Measurements from ENCODE around the gene ZNF777. TPM values are rescaled to one million over a fixed set of nuclear protein-coding genes. Genes with fewer than 3 reads are reported as not detected.

The ZNF777 gene
- total RNA-seq: 8.6 TPM
- long read RNA-seq, partial matches to known transcripts: 9 of 18 reads
- long read RNA-seq, other reads (novel, unspliced or antisense): 8 of 18 reads

GRCh38 chr7:149460493-149461277 lies at the start of gene ZNF777:
TSS of gene ZNF777 (minus strand) at chr7:149461062. CDS start at chr7:149456022, 5,040 bp downstream.
- DNase-seq: peak; percentile 90
- peaks cover 7% of the 10 kb centered on the region for H3K36me3 ChIP-seq
- peak; percentile 98 to 99 for ATAC-seq
- peak within 1 kb of the TSS; percentile 84 for H3K27ac ChIP-seq
- H3K4me3 ChIP-seq: peak within 1 kb of the TSS; percentile 76
- intact Hi-C loops (cut with DNase I): no loop called here
- H3K9me3 ChIP-seq: no peaks in the 10 kb centered on the region
- peak; percentile 59 for TF ChIP-seq CTCF (IDR thresholded peaks at IDR 0.05)
- peaks cover 19% of the 10 kb centered on the region for H3K4me1 ChIP-seq
- no peaks in the 10 kb centered on the region for H3K27me3 ChIP-seq (ENCODE audit: low read depth)

- Histone ChIP-seq H3K9me3 (peaks cover 20% of the 10 kb centered on the region), H3K36me3 (no peaks in the 10 kb centered on the region), H3K4me1 (no peaks in the 10 kb centered on the region), H3K27me3 (ENCODE audit: low read depth) (no peaks in the 10 kb centered on the region), H3K4me3 (no peak overlapping the region), H3K27ac (no peak overlapping the region)
- no peak for TF ChIP-seq CTCF (IDR thresholded peaks at IDR 0.05)
- intact Hi-C loops (cut with DNase I): no loop called here
- no peak for DNase-seq
- ATAC-seq: no peak
Observed at GRCh38 chr7:149510248-149510647, 49.4 kb upstream of the ZNF777 start.

GRCh38 chr7:149509774-149510173 lies 48.9 kb upstream of the ZNF777 start:
- no peaks in the 10 kb centered on the region for H3K4me1 ChIP-seq
- peaks cover 20% of the 10 kb centered on the region for H3K9me3 ChIP-seq
- H3K36me3 ChIP-seq: no peaks in the 10 kb centered on the region
- intact Hi-C loops (cut with DNase I): no loop called here
- no peaks in the 10 kb centered on the region for H3K27me3 ChIP-seq (ENCODE audit: low read depth)
- TF ChIP-seq CTCF (IDR thresholded peaks at IDR 0.05): no peak
- no peak overlapping the region for H3K27ac ChIP-seq
- no peak overlapping the region for H3K4me3 ChIP-seq
- DNase-seq: no peak
- no peak for ATAC-seq

GRCh38 chr7:149505551-149505950 lies 44.7 kb upstream of the ZNF777 start:
- Histone ChIP-seq H3K27ac (no peak overlapping the region), H3K4me1 (no peaks in the 10 kb centered on the region), H3K27me3 (ENCODE audit: low read depth) (no peaks in the 10 kb centered on the region), H3K4me3 (no peak overlapping the region), H3K9me3 (peaks cover 16% of the 10 kb centered on the region), H3K36me3 (no peaks in the 10 kb centered on the region)
- intact Hi-C loops (cut with DNase I): no loop called here
- ATAC-seq: no peak
- no peak for TF ChIP-seq CTCF (IDR thresholded peaks at IDR 0.05)
- no peak for DNase-seq

- no peak for TF ChIP-seq CTCF (IDR thresholded peaks at IDR 0.05)
Observed at GRCh38 chr7:149501651-149502050, 40.8 kb upstream of the ZNF777 start.

More at GRCh38 chr7:149501651-149502050, 40.8 kb upstream of the ZNF777 start:
- intact Hi-C loops (cut with DNase I): no loop called here
- Histone ChIP-seq H3K4me1 (peaks cover 6% of the 10 kb centered on the region), H3K9me3 (no peaks in the 10 kb centered on the region), H3K4me3 (no peak overlapping the region), H3K27me3 (ENCODE audit: low read depth) (no peaks in the 10 kb centered on the region), H3K36me3 (no peaks in the 10 kb centered on the region), H3K27ac (no peak overlapping the region)
- no peak for DNase-seq
- no peak for ATAC-seq

All from lower lobe of right lung (tissue), 2 donors.